ENCODE results near the gene CAMK1D.

GRCh38 chr10:12803776-12804175 lies 454.4 kb downstream of the CAMK1D start:
- no peak for TF ChIP-seq USF1 (IDR thresholded peaks at IDR 0.05; ENCODE audit: borderline replicate concordance, low read depth)
- TF ChIP-seq, protein P1, sequence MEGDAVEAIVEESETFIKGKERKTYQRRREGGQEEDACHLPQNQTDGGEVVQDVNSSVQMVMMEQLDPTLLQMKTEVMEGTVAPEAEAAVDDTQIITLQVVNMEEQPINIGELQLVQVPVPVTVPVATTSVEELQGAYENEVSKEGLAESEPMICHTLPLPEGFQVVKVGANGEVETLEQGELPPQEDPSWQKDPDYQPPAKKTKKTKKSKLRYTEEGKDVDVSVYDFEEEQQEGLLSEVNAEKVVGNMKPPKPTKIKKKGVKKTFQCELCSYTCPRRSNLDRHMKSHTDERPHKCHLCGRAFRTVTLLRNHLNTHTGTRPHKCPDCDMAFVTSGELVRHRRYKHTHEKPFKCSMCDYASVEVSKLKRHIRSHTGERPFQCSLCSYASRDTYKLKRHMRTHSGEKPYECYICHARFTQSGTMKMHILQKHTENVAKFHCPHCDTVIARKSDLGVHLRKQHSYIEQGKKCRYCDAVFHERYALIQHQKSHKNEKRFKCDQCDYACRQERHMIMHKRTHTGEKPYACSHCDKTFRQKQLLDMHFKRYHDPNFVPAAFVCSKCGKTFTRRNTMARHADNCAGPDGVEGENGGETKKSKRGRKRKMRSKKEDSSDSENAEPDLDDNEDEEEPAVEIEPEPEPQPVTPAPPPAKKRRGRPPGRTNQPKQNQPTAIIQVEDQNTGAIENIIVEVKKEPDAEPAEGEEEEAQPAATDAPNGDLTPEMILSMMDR (IDR thresholded peaks at IDR 0.05), result no peak
- TF ChIP-seq CHD2 (IDR thresholded peaks at IDR 0.05; ENCODE audit: low read length, partially characterized antibody), result no peak
- TF ChIP-seq TAF1 (IDR thresholded peaks at IDR 0.05; ENCODE audit: borderline replicate concordance, low read depth, low read length), result no peak
- TF ChIP-seq FOXM1 (IDR thresholded peaks at IDR 0.05; ENCODE audit: low read depth), result no peak
- no peak for TF ChIP-seq POLR2AphosphoS5 (IDR thresholded peaks at IDR 0.05; ENCODE audit: low read depth, low read length)
- TF ChIP-seq FOSL2 (IDR thresholded peaks at IDR 0.05; ENCODE audit: borderline replicate concordance, low read depth), result no peak
- no peak for TF ChIP-seq IRF3 (IDR thresholded peaks at IDR 0.05; ENCODE audit: low read depth, low read length)
- no peak for TF ChIP-seq YY1 (IDR thresholded peaks at IDR 0.05; ENCODE audit: low read depth)
- TF ChIP-seq, protein P2, sequence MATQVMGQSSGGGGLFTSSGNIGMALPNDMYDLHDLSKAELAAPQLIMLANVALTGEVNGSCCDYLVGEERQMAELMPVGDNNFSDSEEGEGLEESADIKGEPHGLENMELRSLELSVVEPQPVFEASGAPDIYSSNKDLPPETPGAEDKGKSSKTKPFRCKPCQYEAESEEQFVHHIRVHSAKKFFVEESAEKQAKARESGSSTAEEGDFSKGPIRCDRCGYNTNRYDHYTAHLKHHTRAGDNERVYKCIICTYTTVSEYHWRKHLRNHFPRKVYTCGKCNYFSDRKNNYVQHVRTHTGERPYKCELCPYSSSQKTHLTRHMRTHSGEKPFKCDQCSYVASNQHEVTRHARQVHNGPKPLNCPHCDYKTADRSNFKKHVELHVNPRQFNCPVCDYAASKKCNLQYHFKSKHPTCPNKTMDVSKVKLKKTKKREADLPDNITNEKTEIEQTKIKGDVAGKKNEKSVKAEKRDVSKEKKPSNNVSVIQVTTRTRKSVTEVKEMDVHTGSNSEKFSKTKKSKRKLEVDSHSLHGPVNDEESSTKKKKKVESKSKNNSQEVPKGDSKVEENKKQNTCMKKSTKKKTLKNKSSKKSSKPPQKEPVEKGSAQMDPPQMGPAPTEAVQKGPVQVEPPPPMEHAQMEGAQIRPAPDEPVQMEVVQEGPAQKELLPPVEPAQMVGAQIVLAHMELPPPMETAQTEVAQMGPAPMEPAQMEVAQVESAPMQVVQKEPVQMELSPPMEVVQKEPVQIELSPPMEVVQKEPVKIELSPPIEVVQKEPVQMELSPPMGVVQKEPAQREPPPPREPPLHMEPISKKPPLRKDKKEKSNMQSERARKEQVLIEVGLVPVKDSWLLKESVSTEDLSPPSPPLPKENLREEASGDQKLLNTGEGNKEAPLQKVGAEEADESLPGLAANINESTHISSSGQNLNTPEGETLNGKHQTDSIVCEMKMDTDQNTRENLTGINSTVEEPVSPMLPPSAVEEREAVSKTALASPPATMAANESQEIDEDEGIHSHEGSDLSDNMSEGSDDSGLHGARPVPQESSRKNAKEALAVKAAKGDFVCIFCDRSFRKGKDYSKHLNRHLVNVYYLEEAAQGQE (IDR thresholded peaks at IDR 0.05; ENCODE audit: low read depth, low read length), result no peak

All from SK-N-SH (cell line).